Kidney epithelial cell (primary cell): ENCODE results near the gene OBSL1. TPM values are rescaled to one million over a fixed set of nuclear protein-coding genes. Genes with fewer than 3 reads are reported as not detected.

ENCODE experiments used
- DNase-seq: peaks from one replicate; pipeline ENCODE4 v3.0.0-alpha.2; 2010; ENCODE audit warnings: low read depth
- H3K27me3 ChIP-seq: 2 replicates; pipeline ENCODE4 v1.6.0; 2011; ENCODE audit warnings: low read length; ENCODE audit not compliant: control insufficient read depth, insufficient read depth
- H3K36me3 ChIP-seq: 2 replicates; pipeline ENCODE4 v1.5.1; 2011; ENCODE audit warnings: low read length; ENCODE audit not compliant: control insufficient read depth, insufficient read depth
- H3K4me3 ChIP-seq: 2 replicates; pipeline ENCODE4 v1.5.1; 2011; ENCODE audit warnings: low read depth, mild to moderate bottlenecking, control low read depth, low read length
- total RNA-seq: library from RNA; depleted of rRNA; stranded (reverse); fragments of >200 nt; gene quantifications from 2 replicates; pipeline ENCODE4 v1.2.3, GENCODE V29; 2015
- TF ChIP-seq, protein P1 (sequence below): IDR thresholded peaks from 2 replicates; pipeline ENCODE4 v1.5.1; 2011; ENCODE audit warnings: mild to moderate bottlenecking, moderate library complexity, low read length, control low read depth, inconsistent platforms; ENCODE audit not compliant: insufficient read depth, poor library complexity, severe bottlenecking

OBSL1 gene
- total RNA-seq, 1 donor from 2014 or later: 39.8 TPM

DNA sequence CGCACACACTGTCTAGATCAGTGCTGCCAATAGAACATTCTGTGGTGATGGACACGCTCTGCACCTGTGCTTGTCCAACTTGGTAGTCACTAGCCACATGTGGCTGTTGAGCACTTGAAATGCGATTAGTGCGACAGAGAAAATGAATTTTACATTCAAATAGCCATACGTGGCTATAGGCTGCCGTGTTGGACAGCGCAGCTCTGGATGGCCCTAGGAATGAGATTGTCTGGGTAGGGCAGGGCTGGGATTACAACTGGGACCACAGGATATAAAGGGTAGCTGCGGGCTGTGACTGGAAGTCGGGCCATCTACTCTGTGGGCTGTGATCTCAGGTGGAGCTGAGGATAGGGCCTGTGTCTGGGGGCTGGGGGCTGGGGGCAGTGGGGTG, 51.8 kb downstream of the OBSL1 start:
- Histone ChIP-seq H3K36me3 (no peaks in the 10 kb centered on the region), H3K4me3 (no peak overlapping the region), H3K27me3 (peaks cover 43% of the 10 kb centered on the region)
- no peak for DNase-seq
- TF ChIP-seq, protein P1, sequence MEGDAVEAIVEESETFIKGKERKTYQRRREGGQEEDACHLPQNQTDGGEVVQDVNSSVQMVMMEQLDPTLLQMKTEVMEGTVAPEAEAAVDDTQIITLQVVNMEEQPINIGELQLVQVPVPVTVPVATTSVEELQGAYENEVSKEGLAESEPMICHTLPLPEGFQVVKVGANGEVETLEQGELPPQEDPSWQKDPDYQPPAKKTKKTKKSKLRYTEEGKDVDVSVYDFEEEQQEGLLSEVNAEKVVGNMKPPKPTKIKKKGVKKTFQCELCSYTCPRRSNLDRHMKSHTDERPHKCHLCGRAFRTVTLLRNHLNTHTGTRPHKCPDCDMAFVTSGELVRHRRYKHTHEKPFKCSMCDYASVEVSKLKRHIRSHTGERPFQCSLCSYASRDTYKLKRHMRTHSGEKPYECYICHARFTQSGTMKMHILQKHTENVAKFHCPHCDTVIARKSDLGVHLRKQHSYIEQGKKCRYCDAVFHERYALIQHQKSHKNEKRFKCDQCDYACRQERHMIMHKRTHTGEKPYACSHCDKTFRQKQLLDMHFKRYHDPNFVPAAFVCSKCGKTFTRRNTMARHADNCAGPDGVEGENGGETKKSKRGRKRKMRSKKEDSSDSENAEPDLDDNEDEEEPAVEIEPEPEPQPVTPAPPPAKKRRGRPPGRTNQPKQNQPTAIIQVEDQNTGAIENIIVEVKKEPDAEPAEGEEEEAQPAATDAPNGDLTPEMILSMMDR: no peak

- no peak for DNase-seq
- no peaks in the 10 kb centered on the region for H3K36me3 ChIP-seq
- H3K27me3 ChIP-seq: peaks cover 56% of the 10 kb centered on the region
- H3K4me3 ChIP-seq: no peak overlapping the region
- TF ChIP-seq, protein P1: no peak
Observed at GRCh38 chr2:219517954-219518778, 53.2 kb downstream of the OBSL1 start.

GRCh38 chr2:219516888-219517287, 54.5 kb downstream of the OBSL1 start:
- TF ChIP-seq, protein P1: no peak
- DNase-seq: no peak
- Histone ChIP-seq H3K27me3 (peaks cover 68% of the 10 kb centered on the region), H3K4me3 (no peak overlapping the region), H3K36me3 (no peaks in the 10 kb centered on the region)

DNA sequence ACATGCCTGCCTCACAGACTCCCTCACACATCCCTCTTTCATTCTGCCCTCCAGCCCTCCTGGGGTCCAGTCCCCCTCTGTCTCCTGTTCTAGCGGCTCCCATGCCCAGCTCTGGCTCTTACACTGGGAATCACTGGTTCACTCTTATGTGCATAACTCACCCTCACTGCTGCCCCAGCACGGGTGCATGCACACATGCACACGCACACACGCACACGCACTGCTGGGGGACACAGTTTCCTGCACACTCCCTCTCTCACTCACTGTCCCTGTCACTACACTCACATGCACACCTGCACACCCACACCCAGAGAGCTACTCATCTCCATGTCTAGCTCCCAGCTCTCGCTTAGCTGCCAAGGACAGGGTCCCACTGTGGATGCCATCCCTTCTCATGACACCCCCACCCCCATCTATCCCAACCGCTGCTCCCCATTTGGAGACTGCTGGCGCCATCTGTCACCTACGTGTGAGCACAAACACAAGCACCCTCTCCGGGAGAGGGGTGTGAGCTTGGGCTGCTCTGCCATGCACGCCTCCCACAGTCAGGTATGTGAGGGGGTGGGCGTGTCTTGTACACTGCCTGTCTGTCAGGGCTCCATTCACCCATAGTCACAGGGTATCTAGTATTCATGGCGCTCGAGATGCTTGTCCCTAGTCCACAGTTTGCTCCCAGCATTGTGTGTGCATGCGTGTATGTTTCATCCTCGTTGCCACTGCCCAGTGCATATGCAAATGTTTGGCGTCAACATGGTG, 55.3 kb downstream of the OBSL1 start:
- Histone ChIP-seq H3K36me3 (no peaks in the 10 kb centered on the region), H3K4me3 (no peak overlapping the region), H3K27me3 (peaks cover 75% of the 10 kb centered on the region)
- TF ChIP-seq, protein P1: no peak
- DNase-seq: no peak

GRCh38 chr2:219514836-219515235, 56.5 kb downstream of the OBSL1 start:
- Histone ChIP-seq H3K4me3 (no peak overlapping the region), H3K27me3 (peaks cover 81% of the 10 kb centered on the region), H3K36me3 (no peaks in the 10 kb centered on the region)
- TF ChIP-seq, protein P1: no peak
- no peak for DNase-seq
